Measurements from ENCODE around the gene DIP2B. TPM values are rescaled to one million over a fixed set of nuclear protein-coding genes. Genes with fewer than 3 reads are reported as not detected.
A peak's percentile ranks its signal among the peaks of the same experiment; 100 is the strongest.

The DIP2B gene
- total and polyA plus RNA-seq, 2 of the 13 experiments (the other 11 are each of a cell fraction or from before 2014, with no cell fraction given): 32.1 to 35.8 TPM

DNA sequence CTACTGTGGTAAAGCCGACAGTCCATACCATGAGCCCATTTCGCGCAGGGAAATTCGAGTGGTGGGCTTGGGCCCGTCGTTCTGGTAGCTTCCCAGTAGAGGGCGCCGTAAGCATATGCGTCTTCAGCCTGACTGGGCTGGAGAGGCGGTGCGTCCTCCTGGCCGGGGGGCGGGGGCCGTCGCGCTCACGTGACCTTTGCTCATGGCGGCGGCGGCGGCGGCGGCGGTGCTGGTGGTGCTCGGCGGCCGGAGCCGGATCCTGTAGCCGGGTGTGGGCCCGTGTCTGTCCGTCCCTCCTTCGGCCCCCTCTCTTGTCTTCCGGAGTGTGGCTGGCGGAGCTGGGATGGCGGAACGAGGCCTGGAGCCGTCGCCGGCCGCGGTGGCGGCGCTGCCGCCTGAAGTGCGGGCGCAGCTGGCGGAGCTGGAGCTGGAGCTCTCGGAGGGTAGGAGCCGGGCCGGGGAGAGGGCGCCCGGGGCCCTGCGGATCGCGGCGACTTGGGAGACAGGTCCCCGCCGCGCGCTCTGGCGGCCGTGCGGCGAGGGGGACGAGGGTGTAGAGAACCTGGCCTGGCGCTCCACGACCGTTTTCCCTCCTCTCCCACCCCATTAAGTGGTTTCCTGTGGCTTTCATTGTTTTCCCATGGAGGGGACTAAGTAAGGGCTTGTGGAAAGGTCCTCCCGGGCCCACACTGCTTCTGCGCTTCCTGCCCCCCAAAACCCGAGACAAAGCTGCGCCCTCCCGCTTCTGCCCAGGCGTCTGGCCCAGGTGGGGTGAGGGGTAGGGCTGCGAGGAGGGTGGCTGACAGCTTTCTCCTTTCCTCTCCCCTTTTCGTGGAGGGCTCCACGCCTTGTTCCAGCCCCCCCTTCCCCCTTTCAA lies at the start of gene DIP2B (continued):
- TF ChIP-seq ZNF800 (CRISPR knock-in tag; IDR thresholded peaks at IDR 0.05) (no peak), SP4 (CRISPR knock-in tag; IDR thresholded peaks at IDR 0.05) (peak; percentile 80), MAZ (IDR thresholded peaks at IDR 0.05; ENCODE audit: borderline replicate concordance, low read depth, low read length) (peak; percentile 89; the same call in 1 of the 2 replicates), MAZ (CRISPR knock-in tag; IDR thresholded peaks at IDR 0.05; ENCODE audit: low read depth) (0 out of 2 replicates have a peak, but pooled peaks have one; percentile 48), ZMYM2 (CRISPR knock-in tag; IDR thresholded peaks at IDR 0.05) (no peak), ZNF124 (CRISPR knock-in tag; IDR thresholded peaks at IDR 0.05) (no peak), RFX1 (IDR thresholded peaks at IDR 0.05) (no peak), FOXK2 (IDR thresholded peaks at IDR 0.05) (no peak), ZSCAN9 (CRISPR knock-in tag; IDR thresholded peaks at IDR 0.05; ENCODE audit: borderline replicate concordance) (peak; percentile 80), TCF7 (IDR thresholded peaks at IDR 0.05; ENCODE audit: low read depth) (no peak), MIER3 (CRISPR knock-in tag; IDR thresholded peaks at IDR 0.05; ENCODE audit: borderline replicate concordance) (no peak), ZNF710 (CRISPR knock-in tag; IDR thresholded peaks at IDR 0.05; ENCODE audit: borderline replicate concordance) (no peak), ATF6 (CRISPR knock-in tag; conservative IDR thresholded peaks at IDR 0.05) (no peak), BORCS8-MEF2B (CRISPR knock-in tag; IDR thresholded peaks at IDR 0.05) (no peak), EEA1 (CRISPR knock-in tag; IDR thresholded peaks at IDR 0.05; ENCODE audit: borderline replicate concordance) (0 out of 2 replicates have a peak, but pooled peaks have one; percentile 59), POGK (CRISPR knock-in tag; conservative IDR thresholded peaks at IDR 0.05) (peak; percentile 71), TRIM24 (CRISPR knock-in tag; IDR thresholded peaks at IDR 0.05) (no peak), ZNF335 (CRISPR knock-in tag; IDR thresholded peaks at IDR 0.05) (no peak), DNMT1 (CRISPR knock-in tag; IDR thresholded peaks at IDR 0.05) (0 out of 2 replicates have a peak, but pooled peaks have one; percentile 69), ZNF850 (CRISPR knock-in tag; conservative IDR thresholded peaks at IDR 0.05) (no peak), SAFB2 (CRISPR knock-in tag; IDR thresholded peaks at IDR 0.05; ENCODE audit: borderline replicate concordance, low read depth) (peak; percentile 54; the same call in 1 of the 2 replicates), PCBP1 (IDR thresholded peaks at IDR 0.05; ENCODE audit: borderline replicate concordance, low read depth, low read length) (no peak), PAWR (CRISPR knock-in tag; IDR thresholded peaks at IDR 0.05; ENCODE audit: borderline replicate concordance) (no peak)
